ENCODE results near the gene PIGA.

Gene PIGA

GRCh38 chrX:15335135-15336022 lies at the start of gene PIGA:
Gene PIGA (minus strand): TSS chrX:15335523. CDS start chrX:15331930, 3,593 bp downstream.
- TF ChIP-seq CTCF (IDR thresholded peaks at IDR 0.05) (no peak), ZFX (IDR thresholded peaks at IDR 0.05; ENCODE audit: borderline replicate concordance) (no peak)
- H3K27ac ChIP-seq, result peak within 1 kb of the TSS; percentile 60

- no peak within 1 kb of the TSS for H3K27ac ChIP-seq
- TF ChIP-seq ZFX (IDR thresholded peaks at IDR 0.05; ENCODE audit: borderline replicate concordance), result no peak
- no peak for TF ChIP-seq CTCF (IDR thresholded peaks at IDR 0.05)
Measured at GRCh38 chrX:15384304-15384703, 49.0 kb upstream of the PIGA start, which contains the start of gene VEGFD. Gene VEGFD (minus strand): TSS chrX:15384413. CDS start chrX:15383946, 467 bp downstream.

GRCh38 chrX:15382813-15383212 lies 47.5 kb upstream of the PIGA start:
- no peak overlapping the region for H3K27ac ChIP-seq
- TF ChIP-seq CTCF (IDR thresholded peaks at IDR 0.05) (no peak), ZFX (IDR thresholded peaks at IDR 0.05; ENCODE audit: borderline replicate concordance) (no peak)

GRCh38 chrX:15376956-15377355 lies 41.6 kb upstream of the PIGA start:
- TF ChIP-seq ZFX (IDR thresholded peaks at IDR 0.05; ENCODE audit: borderline replicate concordance) (no peak), CTCF (IDR thresholded peaks at IDR 0.05) (no peak)
- H3K27ac ChIP-seq, result no peak overlapping the region

GRCh38 chrX:15373976-15374375 lies 38.7 kb upstream of the PIGA start:
- TF ChIP-seq ZFX (IDR thresholded peaks at IDR 0.05; ENCODE audit: borderline replicate concordance), result no peak
- TF ChIP-seq CTCF (IDR thresholded peaks at IDR 0.05), result no peak
- H3K27ac ChIP-seq, result no peak overlapping the region

- no peak for TF ChIP-seq CTCF (IDR thresholded peaks at IDR 0.05)
- TF ChIP-seq ZFX (IDR thresholded peaks at IDR 0.05; ENCODE audit: borderline replicate concordance), result no peak
- H3K27ac ChIP-seq, result no peak overlapping the region
Measured at GRCh38 chrX:15366506-15367352, 31.4 kb upstream of the PIGA start.

Data from 22Rv1 (cell line).